ENCODE measurements around the gene NDUFS1.

DNA sequence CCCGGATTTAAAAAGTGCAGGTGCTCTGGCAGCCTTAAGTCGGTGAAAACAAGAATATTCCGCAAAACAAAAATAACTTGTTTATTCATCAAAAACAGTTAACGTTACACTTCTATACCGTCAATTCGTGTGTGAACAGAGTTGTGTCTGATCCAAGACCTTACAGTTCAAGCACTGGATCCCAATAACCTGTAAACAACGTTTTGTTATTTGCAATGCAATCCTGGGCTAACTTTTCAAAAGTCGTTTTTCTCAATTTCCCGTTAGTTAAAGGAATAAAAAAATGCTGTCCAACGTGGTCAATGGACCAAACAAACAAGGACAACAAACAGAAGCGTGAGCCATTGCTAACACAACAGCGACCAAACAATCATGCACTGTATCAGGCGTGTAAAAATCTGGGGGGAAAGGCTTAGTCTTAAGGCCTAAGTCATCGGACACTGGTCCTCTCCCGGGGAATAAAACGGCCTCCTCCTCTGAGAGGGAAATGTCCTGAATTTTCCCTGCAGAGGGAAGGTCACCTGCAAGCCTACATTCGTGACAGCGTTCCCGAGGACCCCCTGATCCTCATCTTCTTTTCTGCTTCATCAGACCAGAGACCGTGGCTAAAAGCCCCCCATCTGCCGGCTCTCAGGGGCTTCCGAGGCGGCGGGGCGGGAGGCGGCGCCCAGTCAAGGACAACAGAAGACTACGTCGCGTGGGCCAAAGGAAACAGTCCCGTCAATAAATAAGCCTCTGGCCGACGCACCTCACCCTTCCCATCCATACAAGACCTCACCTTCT lies 490 bp downstream of the NDUFS1 start:
- TF ChIP-seq, protein P1, sequence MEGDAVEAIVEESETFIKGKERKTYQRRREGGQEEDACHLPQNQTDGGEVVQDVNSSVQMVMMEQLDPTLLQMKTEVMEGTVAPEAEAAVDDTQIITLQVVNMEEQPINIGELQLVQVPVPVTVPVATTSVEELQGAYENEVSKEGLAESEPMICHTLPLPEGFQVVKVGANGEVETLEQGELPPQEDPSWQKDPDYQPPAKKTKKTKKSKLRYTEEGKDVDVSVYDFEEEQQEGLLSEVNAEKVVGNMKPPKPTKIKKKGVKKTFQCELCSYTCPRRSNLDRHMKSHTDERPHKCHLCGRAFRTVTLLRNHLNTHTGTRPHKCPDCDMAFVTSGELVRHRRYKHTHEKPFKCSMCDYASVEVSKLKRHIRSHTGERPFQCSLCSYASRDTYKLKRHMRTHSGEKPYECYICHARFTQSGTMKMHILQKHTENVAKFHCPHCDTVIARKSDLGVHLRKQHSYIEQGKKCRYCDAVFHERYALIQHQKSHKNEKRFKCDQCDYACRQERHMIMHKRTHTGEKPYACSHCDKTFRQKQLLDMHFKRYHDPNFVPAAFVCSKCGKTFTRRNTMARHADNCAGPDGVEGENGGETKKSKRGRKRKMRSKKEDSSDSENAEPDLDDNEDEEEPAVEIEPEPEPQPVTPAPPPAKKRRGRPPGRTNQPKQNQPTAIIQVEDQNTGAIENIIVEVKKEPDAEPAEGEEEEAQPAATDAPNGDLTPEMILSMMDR (IDR thresholded peaks at IDR 0.05) = no peak
- TF ChIP-seq POLR2A (IDR thresholded peaks at IDR 0.05) = no peak

Measured in ovary (tissue), 3 donors.